Activated T-helper 2 cell treated with anti-CD3 and anti-CD28 coated beads, Interferon-gamma antibody, Interleukin-2, Interleukin-4, amounts not matched to agents 10 μg/mL and 5 μg/mL and 100 μg/mL, durations not matched to agents 14 hours and 24 hours and 36 hours (primary cell): Measurements from ENCODE around the gene LCA5. TPM values are rescaled to one million over a fixed set of nuclear protein-coding genes. Genes with fewer than 3 reads are reported as not detected.
"Not testable (repeated sequence)": the region's sequence is repeated elsewhere in the genome, so short reads cannot be mapped to it uniquely, and the experiment has no call there.

Experiments
- DNase-seq: peaks from one replicate; pipeline ENCODE4 v3.0.0; 2021; ENCODE audit warnings: low spot score
- H3K27ac Mint-ChIP-seq: one replicate; pipeline ENCODE4 v1.8.0; 2021; ENCODE audit warnings: mixed read lengths
- H3K27me3 Mint-ChIP-seq: one replicate; pipeline ENCODE4 v1.8.0; 2021; ENCODE audit warnings: low read depth, mixed read lengths
- H3K36me3 Mint-ChIP-seq: one replicate; pipeline ENCODE4 v1.8.0; 2021; ENCODE audit warnings: low read depth, mixed read lengths
- H3K4me1 Mint-ChIP-seq: one replicate; pipeline ENCODE4 v1.8.0; 2021; ENCODE audit warnings: low read depth, mixed read lengths
- H3K4me3 Mint-ChIP-seq: one replicate; pipeline ENCODE4 v1.8.0; 2021; ENCODE audit warnings: low read depth, mild to moderate bottlenecking, moderate library complexity, mixed read lengths
- H3K9me3 Mint-ChIP-seq: one replicate; pipeline ENCODE4 v1.8.0; 2021; ENCODE audit warnings: mixed read lengths
- intact Hi-C: fragments of 100-400 bp; cut with micrococcal nuclease; formaldehyde crosslinking; loops from one replicate; pipeline ENCODE4 v1.15.1; 2023
- total RNA-seq: library from RNA; stranded (reverse); gene quantifications from 2 replicates; pipeline ENCODE4 v1.2.3, GENCODE V29; 2022

The LCA5 gene
- total RNA-seq, 1 donor from 2014 or later, result 0.09 TPM

DNA sequence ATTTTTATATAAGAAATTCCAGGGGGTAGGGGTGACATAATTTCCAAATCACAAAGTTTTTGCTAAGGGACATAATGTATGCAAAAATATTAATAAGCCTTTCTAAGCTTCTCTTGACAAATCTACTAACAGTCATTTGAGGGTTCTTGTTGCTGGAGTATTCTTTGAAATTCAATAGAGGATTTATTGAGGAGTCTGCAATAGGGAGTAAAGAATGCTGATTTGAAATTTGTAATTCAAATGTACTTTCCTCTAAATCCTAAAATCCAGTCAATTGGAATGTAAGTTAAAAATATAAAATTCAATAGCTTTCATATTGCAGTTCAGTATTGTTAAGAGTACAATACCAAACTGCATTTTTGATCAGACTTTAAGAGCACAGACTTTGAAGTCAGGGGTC lies 17.1 kb upstream of the LCA5 start:
- no peaks in the 10 kb centered on the region for H3K9me3 Mint-ChIP-seq
- intact Hi-C loops, result no loop called here
- H3K27me3 Mint-ChIP-seq, result no peaks in the 10 kb centered on the region
- H3K36me3 Mint-ChIP-seq, result no peaks in the 10 kb centered on the region
- no peak overlapping the region for H3K4me3 Mint-ChIP-seq
- H3K27ac Mint-ChIP-seq, result no peak overlapping the region
- H3K4me1 Mint-ChIP-seq, result no peaks in the 10 kb centered on the region
- no peak for DNase-seq

DNA sequence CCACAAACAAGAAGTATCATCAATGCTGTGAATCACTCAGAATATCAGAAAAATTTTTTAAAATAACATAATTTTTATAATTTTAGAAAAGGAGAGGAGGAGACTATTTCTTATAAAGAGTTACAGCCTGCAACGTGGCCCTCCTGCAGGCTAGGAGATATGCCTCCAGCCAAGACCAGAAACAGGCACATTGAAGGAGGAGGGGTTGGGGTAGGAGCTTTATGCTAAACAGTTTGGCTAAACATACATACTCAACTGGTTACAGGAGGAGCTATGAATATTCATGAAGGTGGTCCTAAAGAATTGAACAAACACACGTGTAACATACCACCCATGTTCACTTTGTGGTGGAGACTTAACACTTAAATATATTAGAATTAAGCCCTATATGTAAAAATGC lies 14.2 kb upstream of the LCA5 start:
- no peaks in the 10 kb centered on the region for H3K9me3 Mint-ChIP-seq
- no peaks in the 10 kb centered on the region for H3K36me3 Mint-ChIP-seq
- no peak overlapping the region for H3K27ac Mint-ChIP-seq
- H3K27me3 Mint-ChIP-seq, result no peaks in the 10 kb centered on the region
- intact Hi-C loops, result no loop called here
- no peak overlapping the region for H3K4me3 Mint-ChIP-seq
- DNase-seq, result no peak
- H3K4me1 Mint-ChIP-seq, result no peaks in the 10 kb centered on the region

DNA sequence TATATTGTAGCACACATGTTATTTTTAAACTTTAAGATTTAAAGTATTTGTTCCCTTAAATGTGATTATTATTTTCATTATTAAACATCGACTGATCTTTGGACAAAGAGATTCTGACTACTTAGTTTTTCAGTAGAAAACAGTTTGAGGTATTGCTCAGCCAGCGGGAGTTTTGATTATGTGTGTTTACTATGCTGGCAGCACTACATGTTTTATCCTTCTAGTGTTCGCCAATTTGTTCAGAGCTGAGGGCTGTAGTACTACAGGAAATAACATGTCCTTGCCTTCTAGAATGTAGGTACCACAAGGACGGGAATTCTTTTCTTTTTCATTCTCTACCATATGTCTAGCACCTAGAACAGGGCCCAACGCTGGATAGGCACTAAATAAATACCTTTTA lies 11.1 kb upstream of the LCA5 start:
- no peaks in the 10 kb centered on the region for H3K27me3 Mint-ChIP-seq
- no peak overlapping the region for H3K4me3 Mint-ChIP-seq
- intact Hi-C loops, result no loop called here
- peaks cover 2% of the 10 kb centered on the region for H3K4me1 Mint-ChIP-seq
- no peak for DNase-seq
- no peaks in the 10 kb centered on the region for H3K36me3 Mint-ChIP-seq
- no peak overlapping the region for H3K27ac Mint-ChIP-seq
- H3K9me3 Mint-ChIP-seq, result no peaks in the 10 kb centered on the region

DNA sequence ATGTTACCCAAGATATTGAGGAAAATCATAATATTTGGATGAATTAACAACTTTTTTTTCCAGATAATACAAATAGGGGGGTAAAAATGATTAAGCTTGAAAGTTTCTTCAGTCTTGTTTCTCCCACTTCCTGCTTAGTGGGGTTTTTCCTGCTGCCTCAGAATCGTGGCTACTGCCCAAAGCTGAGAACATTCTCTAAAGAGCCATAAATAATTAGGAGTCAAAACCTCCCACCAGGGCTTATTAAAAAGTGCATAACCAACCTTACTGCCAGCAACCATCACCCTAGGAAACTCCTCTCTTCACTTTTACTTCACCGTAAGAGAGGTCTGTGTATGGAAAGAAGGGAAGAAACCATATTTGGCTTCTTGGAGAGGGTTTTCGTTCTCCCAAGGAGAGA lies 9.0 kb upstream of the LCA5 start:
- Mint-ChIP-seq H3K9me3 (no peaks in the 10 kb centered on the region), H3K36me3 (no peaks in the 10 kb centered on the region), H3K27ac (no peak overlapping the region), H3K4me1 (peaks cover 2% of the 10 kb centered on the region), H3K4me3 (no peak overlapping the region), H3K27me3 (no peaks in the 10 kb centered on the region)
- intact Hi-C loops, result no loop called here
- no peak for DNase-seq

DNA sequence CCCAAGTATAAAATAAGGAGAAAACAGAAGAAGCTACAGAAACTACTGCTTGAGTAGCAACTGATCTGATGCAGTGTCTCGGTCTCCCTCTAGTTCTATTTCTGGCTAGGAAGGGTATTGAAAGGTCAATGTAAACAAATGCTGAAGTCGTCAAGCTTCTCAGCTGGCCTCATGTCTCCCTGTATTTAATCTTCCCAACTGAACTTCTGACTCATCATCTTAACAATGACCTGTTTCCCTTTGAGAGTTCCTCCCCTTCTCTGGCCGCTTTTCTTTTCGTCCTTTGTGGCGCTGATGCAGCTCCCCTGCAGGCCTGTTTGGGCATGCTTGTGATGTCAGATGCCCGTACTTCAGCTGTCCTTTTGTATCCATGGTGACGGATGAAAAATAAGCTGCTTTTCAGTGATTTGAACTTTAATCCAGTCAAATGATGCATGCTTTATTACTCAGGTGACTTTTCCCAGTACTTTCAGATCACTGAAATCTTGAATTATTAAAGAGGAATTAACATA lies 7.8 kb upstream of the LCA5 start:
- Mint-ChIP-seq H3K36me3 (no peaks in the 10 kb centered on the region), H3K4me1 (peaks cover 2% of the 10 kb centered on the region), H3K9me3 (no peaks in the 10 kb centered on the region), H3K4me3 (no peak overlapping the region), H3K27me3 (peaks cover 3% of the 10 kb centered on the region), H3K27ac (no peak overlapping the region)
- intact Hi-C loops, result no loop called here
- no peak for DNase-seq

DNA sequence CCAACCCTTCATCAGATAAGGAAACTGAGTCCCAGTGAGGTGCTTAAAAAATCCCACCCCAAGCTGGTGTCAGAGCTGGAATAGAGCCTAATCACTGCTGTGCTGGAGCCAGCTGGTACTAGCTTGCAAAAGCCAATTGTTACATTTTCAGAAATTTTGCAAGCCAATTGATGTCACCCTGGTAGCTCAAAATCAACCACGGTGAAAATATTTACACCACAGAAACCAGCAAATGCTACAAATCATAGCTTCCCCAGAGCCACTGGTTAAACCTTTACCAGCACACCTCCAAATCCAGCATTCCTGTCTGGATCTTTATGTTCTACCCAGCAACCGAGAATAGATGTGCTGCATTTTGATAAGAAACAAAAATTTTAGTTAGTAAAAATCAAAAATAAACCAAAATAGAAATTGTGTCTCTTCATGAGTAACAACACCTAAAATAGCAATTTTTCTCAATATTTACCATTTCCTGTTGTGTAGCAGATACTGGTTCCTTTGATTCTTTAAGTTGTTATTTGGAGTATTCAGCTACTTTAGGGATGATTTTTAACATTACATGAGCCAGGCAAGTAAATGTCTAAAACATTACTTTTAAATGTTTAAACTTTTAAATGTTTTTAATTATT lies 7.2 kb upstream of the LCA5 start:
- intact Hi-C loops, result no loop called here
- Mint-ChIP-seq H3K9me3 (no peaks in the 10 kb centered on the region), H3K4me3 (no peak overlapping the region), H3K36me3 (no peaks in the 10 kb centered on the region), H3K27ac (no peak overlapping the region), H3K4me1 (peaks cover 2% of the 10 kb centered on the region), H3K27me3 (peaks cover 3% of the 10 kb centered on the region)
- no peak for DNase-seq

DNA sequence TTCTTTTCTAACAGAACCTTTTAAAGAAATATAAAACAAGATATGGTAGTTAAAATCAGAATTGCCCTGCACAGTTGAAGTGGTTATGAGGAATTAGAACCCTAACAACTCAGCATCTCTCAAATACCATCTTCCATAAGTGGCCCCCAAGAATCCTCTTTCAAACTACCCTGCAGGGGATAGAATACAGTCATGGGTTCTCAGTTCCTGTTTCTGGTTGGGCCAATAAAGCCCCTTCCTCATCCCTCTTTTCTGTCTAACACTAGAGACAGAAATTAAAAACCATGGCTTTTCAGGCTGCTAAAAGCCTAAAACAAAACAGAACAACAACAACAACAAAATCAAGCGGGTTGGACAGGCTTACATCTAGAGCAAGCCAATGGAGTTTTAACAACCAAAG lies 6.7 kb upstream of the LCA5 start:
- DNase-seq, result no peak
- peaks cover 2% of the 10 kb centered on the region for H3K4me1 Mint-ChIP-seq
- H3K27ac Mint-ChIP-seq, result no peak overlapping the region
- no peak overlapping the region for H3K4me3 Mint-ChIP-seq
- no peaks in the 10 kb centered on the region for H3K9me3 Mint-ChIP-seq
- H3K27me3 Mint-ChIP-seq, result peaks cover 4% of the 10 kb centered on the region
- intact Hi-C loops, result no loop called here
- H3K36me3 Mint-ChIP-seq, result no peaks in the 10 kb centered on the region

DNA sequence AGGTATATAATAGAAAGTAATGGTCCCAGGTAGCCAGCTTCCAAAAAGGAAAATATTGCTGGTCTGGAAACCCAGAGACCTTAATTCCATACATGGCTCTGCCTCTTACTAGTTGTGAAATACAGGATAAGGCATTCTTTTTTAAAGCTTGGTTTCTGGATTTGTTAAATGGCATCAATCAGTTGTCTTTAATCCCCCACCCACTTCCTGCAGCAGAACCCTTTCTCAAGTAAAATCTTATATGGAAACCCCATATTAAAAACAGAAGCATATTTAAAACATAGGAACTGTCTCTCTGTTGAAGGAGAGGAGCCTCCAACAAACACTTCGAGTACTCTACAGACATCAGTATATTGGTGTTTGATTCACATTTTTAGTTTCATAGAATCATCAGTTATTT lies 6.2 kb upstream of the LCA5 start:
- H3K27ac Mint-ChIP-seq, result no peak overlapping the region
- peaks cover 2% of the 10 kb centered on the region for H3K4me1 Mint-ChIP-seq
- intact Hi-C loops, result no loop called here
- no peak overlapping the region for H3K4me3 Mint-ChIP-seq
- H3K36me3 Mint-ChIP-seq, result no peaks in the 10 kb centered on the region
- no peaks in the 10 kb centered on the region for H3K9me3 Mint-ChIP-seq
- DNase-seq, result no peak
- H3K27me3 Mint-ChIP-seq, result peaks cover 4% of the 10 kb centered on the region

DNA sequence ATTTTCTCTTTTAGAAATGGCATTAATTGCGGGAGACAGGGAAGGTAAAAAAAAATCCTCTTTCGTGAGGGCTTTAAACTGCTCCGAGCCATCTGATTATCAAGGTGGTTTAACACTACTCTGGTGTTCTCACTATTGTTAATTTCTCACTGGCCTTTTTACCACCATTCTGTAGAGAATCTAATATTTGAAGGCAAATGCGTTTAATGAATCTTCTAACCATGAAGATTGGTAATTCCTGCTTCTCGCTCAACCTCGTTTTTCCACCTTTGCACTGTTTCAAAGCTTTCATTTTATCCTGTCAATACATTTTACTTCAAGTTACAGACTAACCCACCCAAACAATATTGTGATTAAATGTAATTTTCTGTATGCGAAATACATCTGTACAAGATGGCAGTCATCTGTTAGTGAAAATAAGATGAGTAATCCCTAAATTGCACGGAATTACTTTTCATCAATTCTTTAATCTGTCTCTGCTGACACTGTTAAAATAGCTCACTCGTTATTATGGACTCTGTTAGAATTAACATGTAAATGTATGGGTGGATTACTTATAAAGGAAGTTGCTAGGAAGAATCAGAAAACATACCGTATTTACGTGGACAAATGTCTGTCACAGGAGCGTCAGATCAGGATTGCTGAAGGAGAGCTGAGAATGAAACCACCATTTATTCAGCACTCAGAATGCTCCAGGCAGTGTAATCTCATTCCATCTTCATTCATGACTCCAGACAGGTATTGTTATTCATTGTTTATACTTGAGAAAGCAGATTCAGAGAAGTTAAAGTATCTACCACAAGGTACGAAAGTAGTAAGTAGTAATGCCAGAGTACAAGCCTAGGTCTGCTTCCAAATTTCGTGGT lies 1.1 kb upstream of the LCA5 start:
- no peaks in the 10 kb centered on the region for H3K4me1 Mint-ChIP-seq
- intact Hi-C loops, result loop anchor here (5.0 kb wide), 1 partner anchor 306 kb away; the partner anchor contains the start of gene HMGN3
- H3K9me3 Mint-ChIP-seq, result no peaks in the 10 kb centered on the region
- H3K27me3 Mint-ChIP-seq, result peaks cover 26% of the 10 kb centered on the region
- no peak overlapping the region for H3K4me3 Mint-ChIP-seq
- H3K36me3 Mint-ChIP-seq, result no peaks in the 10 kb centered on the region
- no peak overlapping the region for H3K27ac Mint-ChIP-seq
- no peak for DNase-seq

DNA sequence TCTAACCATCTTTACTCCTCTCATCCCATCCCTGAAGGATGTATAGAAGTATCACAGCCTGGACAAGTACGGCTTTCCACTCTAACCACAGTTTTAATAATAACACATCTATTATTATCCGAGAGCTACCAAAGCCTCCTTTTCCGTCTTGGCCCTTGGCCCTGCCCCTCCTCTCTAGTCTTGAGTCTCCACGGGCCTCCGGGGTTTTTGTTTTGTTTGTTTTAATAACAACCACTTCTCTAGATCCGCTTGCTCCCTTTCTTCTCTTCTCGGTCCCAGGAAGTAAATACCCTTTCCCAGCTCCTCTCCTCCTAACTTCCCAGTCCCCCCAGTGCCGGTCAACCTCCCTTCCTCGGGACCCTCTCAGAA lies 661 bp downstream of the LCA5 start:
- intact Hi-C loops, result loop anchor here (2.0 to 5.0 kb wide), 2 partner anchors 304 to 458 kb away; partner anchors contain the start of genes HMGN3 and PHIP

DNA sequence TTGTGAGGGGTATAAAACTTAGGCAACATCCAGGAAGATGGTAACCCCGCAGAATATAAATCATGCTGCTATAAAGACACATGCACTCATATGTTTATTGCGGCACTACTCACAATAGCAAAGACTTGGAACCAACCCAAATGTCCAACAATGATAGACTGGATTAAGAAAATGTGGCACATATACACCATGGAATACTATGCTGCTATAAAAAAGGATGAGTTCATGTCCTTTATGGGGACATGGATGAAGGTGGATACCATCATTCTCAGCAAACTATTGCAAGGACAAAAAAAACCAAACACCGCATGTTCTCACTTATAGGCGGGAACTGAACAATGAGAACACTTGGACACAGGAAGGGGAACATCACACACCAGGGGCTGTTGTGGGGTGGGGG lies 7.7 kb downstream of the LCA5 start:
- H3K4me1 Mint-ChIP-seq, H3K4me3 Mint-ChIP-seq, H3K27me3 Mint-ChIP-seq, H3K9me3 Mint-ChIP-seq, H3K27ac Mint-ChIP-seq, H3K36me3 Mint-ChIP-seq, DNase-seq, intact Hi-C loops: not testable (repeated sequence)

More for the DNA sequence above, 661 bp downstream of the LCA5 start:
- H3K27ac Mint-ChIP-seq, result no peak overlapping the region
- H3K4me3 Mint-ChIP-seq, result no peak overlapping the region
- no peak for DNase-seq
- peaks cover 28% of the 10 kb centered on the region for H3K27me3 Mint-ChIP-seq
- H3K4me1 Mint-ChIP-seq, result no peaks in the 10 kb centered on the region
- H3K36me3 Mint-ChIP-seq, result no peaks in the 10 kb centered on the region
- no peaks in the 10 kb centered on the region for H3K9me3 Mint-ChIP-seq

DNA sequence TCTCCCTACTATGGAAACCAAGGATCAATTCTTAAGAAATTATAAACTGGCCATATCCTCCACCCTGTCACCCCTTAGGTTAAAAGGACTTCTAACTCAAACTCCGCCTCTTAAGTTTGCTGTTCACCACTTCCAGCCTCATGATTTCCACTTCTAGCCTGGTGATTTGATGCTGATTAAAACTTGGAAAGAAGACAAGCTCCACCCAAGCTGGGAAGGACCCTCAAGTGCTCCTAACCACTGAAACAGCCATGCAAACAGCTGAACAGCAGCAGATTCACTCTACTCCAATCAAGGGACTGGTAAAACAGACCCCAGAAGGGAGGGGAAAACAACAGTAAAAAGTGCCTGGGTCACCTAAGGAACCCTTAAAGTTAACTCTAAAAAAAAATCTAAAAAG lies 10.3 kb downstream of the LCA5 start:
- H3K27me3 Mint-ChIP-seq, result peaks cover 3% of the 10 kb centered on the region

More for the DNA sequence above, 10.3 kb downstream of the LCA5 start:
- Mint-ChIP-seq H3K36me3 (no peaks in the 10 kb centered on the region), H3K4me3 (no peak overlapping the region), H3K27ac (no peak overlapping the region), H3K9me3 (no peaks in the 10 kb centered on the region), H3K4me1 (no peaks in the 10 kb centered on the region)
- DNase-seq, result no peak
- intact Hi-C loops, result no loop called here
